Caki2 (cell line): ENCODE results near the gene IQCM. TPM values are rescaled to one million over a fixed set of nuclear protein-coding genes. Genes with fewer than 3 reads are reported as not detected.
"Not testable (repeated sequence)": the region's sequence is repeated elsewhere in the genome, so short reads cannot be mapped to it uniquely, and the experiment has no call there.

Experiments used
- DNase-seq: peaks from one replicate; pipeline ENCODE4 v3.0.0-alpha.2; 2015; ENCODE audit warnings: low read depth
- in situ Hi-C: cut with HindIII; loops from 2 replicates; pipeline ENCODE4 v1.10.0; 2016; ENCODE audit warnings: low sequenced_read_pairs, low pct_unique_long_range_greater_than_20kb, mixed read lengths
- total RNA-seq: library from RNA; depleted of rRNA; stranded (reverse); fragments of >200 nt; shearing (Covaris generic); gene quantifications from 2 replicates; pipeline ENCODE4 v1.2.3, GENCODE V29; 2014; ENCODE audit warnings: low replicate concordance

Gene IQCM
- total RNA-seq, 1 experiment from 2014 or later = not detected

DNA sequence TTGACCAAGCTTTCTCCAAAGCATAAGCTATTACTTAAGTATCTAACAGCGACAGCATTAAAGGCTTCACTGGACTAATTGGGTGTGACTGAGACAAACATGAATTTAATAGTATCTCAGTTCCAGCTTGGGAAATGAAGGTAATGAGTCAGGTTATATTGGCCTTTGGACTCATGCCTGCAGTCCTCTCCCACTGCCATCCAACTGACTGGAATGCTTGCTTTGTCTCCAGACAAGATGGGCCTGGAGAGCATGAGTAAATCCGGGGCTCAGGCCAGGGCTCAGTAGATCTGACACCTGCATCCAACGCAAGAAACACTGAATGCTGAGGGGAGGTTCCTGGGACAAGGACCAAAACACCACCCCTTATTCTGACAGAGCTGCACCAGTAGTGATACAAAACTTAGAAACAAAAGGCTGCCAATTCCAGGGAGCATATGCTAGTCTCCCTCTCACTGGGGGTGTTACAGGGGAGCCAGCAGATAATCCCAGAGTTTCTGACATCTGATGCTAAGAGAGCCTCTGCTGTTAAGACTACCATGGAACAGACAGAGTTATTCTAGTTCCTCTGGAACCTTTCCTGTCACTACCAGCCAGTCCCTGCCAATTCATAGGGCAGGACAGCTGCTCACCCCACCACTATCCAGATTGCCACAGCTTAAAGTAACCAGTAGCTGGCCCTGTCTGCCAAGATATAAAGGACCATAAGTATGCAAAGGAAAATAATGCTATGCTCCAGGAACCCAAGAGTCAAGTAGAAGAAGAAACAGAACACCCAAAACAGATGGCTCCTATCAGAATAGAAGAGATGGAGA, 293.8 kb downstream of the IQCM start:
- in situ Hi-C loops = no loop called here
- peak; percentile 11 for DNase-seq

- in situ Hi-C loops = no loop called here
- DNase-seq = no peak
Observed at GRCh38 chr4:149518471-149518870, 297.2 kb downstream of the IQCM start.

GRCh38 chr4:149513081-149513480, 302.6 kb downstream of the IQCM start:
- no peak for DNase-seq
- in situ Hi-C loops = no loop called here

- no peak for DNase-seq
- in situ Hi-C loops = no loop called here
Observed at GRCh38 chr4:149512501-149512900, 303.1 kb downstream of the IQCM start.

GRCh38 chr4:149511558-149512298, 303.9 kb downstream of the IQCM start:
- in situ Hi-C loops = no loop called here
- DNase-seq = no peak

DNA sequence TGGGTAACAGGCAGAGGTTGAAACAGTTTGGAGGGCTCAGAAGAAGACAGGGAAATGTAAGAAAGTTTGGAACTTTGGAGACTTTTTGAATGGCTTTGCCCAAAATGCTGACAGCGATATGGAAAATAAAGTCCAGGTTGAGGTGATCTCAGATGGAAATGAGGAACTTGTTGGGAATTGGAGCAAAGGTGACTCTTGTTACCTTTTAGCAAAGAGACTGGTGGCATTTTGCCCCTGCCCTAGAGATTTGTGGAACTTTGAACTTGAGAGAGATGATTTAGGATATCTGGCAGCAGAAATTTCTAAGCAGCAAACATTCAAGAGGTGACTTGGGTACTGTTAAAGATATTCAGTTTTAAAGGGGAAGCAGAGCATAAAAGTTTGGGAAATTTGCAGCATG, 308.3 kb downstream of the IQCM start:
- in situ Hi-C loops, DNase-seq: not testable (repeated sequence)

DNA sequence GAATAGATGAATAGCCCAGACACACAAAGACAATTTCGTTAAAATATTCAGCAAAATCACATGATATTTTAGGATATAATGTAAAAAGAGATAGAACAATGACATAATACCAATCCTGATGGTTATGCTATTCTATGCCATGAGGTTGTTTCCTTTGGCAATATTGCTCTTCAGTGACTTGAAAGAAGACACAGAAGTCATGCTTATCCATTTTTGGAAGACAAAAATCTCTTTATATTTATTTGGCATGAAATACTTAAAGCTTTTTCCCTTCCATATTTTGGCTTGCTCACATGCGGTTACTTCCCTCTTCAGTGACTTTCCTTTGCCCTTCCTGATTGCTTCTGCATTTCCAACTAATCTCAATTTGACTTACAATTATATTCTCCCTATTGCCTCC, 314.8 kb downstream of the IQCM start:
- DNase-seq = no peak
- in situ Hi-C loops = no loop called here

- in situ Hi-C loops = no loop called here
- DNase-seq = no peak
Observed at GRCh38 chr4:149499726-149500125, 315.9 kb downstream of the IQCM start.

DNA sequence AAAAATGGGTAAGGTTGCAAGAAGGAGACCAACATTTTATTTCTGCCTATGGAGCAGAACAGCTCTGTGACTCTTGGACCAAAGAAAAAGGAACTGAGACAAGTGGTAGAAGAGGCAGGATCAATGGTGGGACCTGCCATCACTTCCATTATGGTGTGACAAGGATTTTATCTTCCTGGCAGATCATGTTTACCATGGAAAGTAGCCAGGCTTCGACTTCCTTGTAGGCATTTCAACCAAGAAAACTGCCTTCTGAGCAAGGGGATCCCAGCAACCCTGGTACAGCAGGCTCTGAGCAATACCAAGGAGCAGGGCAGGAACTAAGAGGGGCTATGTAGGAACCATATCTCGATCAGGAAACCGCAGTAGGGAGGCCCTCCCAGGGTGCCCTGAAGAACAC, 317.4 kb downstream of the IQCM start:
- DNase-seq = no peak
- in situ Hi-C loops = no loop called here

GRCh38 chr4:149493492-149493891, 322.2 kb downstream of the IQCM start:
- no peak for DNase-seq
- in situ Hi-C loops = no loop called here

DNA sequence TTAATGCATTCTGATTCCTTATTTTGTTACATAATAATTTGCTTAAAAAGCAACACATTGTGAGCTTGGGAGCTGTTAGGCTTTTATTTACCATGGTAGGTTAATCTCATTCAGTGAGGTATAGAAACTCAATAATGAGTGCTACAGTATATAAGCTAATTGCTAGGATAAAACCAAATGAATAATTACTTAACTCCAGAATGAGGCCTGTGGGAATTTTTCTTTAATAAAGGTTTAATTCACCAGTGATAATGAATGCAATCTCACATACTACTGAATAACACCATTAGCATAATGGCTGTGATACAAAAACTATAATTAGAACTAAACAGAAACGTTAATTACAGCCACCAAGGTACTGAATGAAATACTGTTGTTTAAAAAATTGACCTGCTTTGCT, 326.3 kb downstream of the IQCM start:
- in situ Hi-C loops = no loop called here
- no peak for DNase-seq

GRCh38 chr4:149486861-149487260, 328.8 kb downstream of the IQCM start:
- DNase-seq = no peak
- in situ Hi-C loops = no loop called here

- DNase-seq, in situ Hi-C loops: not testable (repeated sequence)
Observed at GRCh38 chr4:149468669-149469068, 347.0 kb downstream of the IQCM start.

DNA sequence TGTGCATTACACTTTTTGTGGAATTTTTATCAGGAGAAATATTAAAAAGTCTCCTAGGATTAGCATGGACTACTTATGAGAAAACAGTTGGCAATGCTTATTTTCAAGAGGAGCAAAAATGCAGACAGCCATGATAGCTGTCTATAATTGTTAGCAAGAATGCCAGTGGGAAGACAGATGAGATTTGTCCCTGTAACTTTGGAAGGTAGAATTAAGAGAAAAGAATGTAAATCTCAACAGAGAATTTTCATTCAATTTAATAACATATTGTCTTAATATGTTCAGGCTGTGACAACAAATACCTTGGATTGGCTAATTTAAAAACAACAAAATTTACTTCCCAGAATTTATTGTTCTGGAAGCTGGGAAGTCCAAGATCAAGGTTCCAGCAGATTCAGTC, 349.2 kb downstream of the IQCM start:
- in situ Hi-C loops = no loop called here

GRCh38 chr4:149465955-149466354, 349.7 kb downstream of the IQCM start:
- no peak for DNase-seq
- in situ Hi-C loops = no loop called here

More for the DNA sequence above, 349.2 kb downstream of the IQCM start:
- no peak for DNase-seq

DNA sequence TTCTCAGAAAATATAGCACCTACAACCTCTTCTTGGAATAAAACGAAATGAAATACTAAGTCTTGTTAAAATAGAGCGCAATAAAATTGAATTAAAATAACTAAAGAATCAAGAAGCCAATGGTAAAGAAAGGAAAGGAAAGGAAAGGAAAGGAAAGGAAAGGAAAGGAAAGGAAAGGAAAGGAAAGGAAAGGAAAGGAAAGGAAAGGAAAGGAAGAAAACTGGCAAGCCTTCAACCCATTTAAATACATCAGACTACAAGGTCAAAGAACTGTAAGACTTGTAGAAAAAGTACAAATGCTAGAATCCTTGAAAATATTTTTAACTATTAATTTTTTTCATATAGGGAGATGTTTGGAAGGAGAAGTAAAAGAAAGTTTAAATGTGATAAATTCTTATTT, 372.1 kb downstream of the IQCM start:
- no peak for DNase-seq
- in situ Hi-C loops = no loop called here

GRCh38 chr4:149441338-149441737, 374.3 kb downstream of the IQCM start:
- no peak for DNase-seq
- in situ Hi-C loops = no loop called here

GRCh38 chr4:149426461-149426860, 389.2 kb downstream of the IQCM start:
- DNase-seq = no peak
- in situ Hi-C loops = no loop called here

DNA sequence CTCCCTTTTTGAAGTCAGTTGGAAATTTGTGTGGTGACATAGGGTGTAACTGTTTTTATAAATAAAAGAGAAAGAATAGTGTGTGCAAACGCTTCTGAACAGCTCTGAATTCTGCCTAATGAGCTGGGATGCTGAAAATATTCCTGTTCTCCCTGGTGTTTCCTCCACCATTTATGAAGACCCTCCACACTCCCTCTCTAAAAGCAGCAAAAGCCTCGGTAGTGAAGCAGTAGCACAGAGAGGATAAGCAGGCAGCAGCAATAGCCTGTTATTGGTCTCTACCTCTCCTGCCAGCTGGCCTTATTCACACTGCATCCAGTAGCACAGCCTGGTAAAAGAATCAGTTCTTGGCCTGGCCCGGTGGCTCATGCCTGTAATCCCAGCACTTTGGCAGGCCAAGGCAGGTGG, 406.1 kb downstream of the IQCM start:
- DNase-seq = no peak
- in situ Hi-C loops = no loop called here

DNA sequence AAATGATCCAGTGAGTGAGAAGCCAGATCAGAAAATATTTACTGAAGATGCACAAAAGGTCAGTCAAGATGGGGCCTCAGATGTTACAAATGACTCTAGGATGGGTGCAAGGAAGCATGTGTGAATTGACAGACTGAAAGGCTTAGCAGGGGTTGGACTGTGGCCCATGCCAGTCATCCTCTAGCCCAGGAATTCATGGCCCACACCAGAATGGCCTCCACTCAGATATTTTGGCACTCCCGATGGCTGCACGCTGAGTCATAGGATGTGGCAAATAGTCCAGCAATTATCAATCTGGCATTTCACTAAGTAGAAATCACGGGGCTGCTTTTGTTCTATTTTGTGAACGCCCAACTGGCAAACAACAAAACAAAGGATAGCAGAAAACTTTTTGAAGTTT, 406.5 kb downstream of the IQCM start:
- peak; percentile 10 for DNase-seq
- in situ Hi-C loops = no loop called here
